DOHH2 (cell line): ENCODE results near the gene SORL1-AS1.

Source experiments
- CTCF ChIP-seq: fragments of 200-600 bp; sonication (generic); IDR thresholded peaks from one replicate; pipeline ENCODE4 v1.5.1; 2014; ENCODE audit warnings: antibody characterized with exemption, mild to moderate bottlenecking, low read depth, low read length; ENCODE audit not compliant: poor library complexity, severe bottlenecking
- EZH2phosphoT487 ChIP-seq: fragments of 200-600 bp; sonication (generic); IDR thresholded peaks from 2 replicates; pipeline ENCODE4 v1.6.1; 2017; ENCODE audit warnings: borderline replicate concordance, mild to moderate bottlenecking, antibody characterized with exemption, low read length, moderate library complexity, mixed read lengths

- TF ChIP-seq CTCF = no peak
- TF ChIP-seq EZH2phosphoT487 = no peak
Observed at GRCh38 chr11:121488170-121488569, 35.4 kb upstream of the SORL1-AS1 start.
